AG09319 (cell line): Measurements from ENCODE around the gene KCTD7.

ENCODE experiments used
- DNase-seq: peaks from one replicate; pipeline ENCODE4 v3.0.0-alpha.2; 2010; ENCODE audit warnings: low read depth; ENCODE audit errors: extremely low read depth
- CTCF ChIP-seq: IDR thresholded peaks from 2 replicates; pipeline ENCODE4 v1.5.1; 2011; ENCODE audit warnings: low read depth, mild to moderate bottlenecking, inconsistent platforms, low read length, moderate library complexity

The KCTD7 gene

GRCh38 chr7:66689081-66689480 lies 60.4 kb downstream of the KCTD7 start:
- no peak for TF ChIP-seq CTCF

GRCh38 chr7:66693331-66693730 lies 64.7 kb downstream of the KCTD7 start:
- no peak for TF ChIP-seq CTCF
- DNase-seq: no peak

More at GRCh38 chr7:66689081-66689480, 60.4 kb downstream of the KCTD7 start:
- no peak for DNase-seq
